Forelimb muscle (tissue), 1 donor: ENCODE measurements around the gene PIK3R4. TPM values are rescaled to one million over a fixed set of nuclear protein-coding genes. Genes with fewer than 3 reads are reported as not detected.

Experiments used
- DNase-seq: peaks from one replicate; pipeline ENCODE4 v3.0.0-alpha.2; 2013; ENCODE audit warnings: low read depth
- polyA plus RNA-seq: library from polyadenylated mRNA; unstranded; fragments of 120-200 nt; gene quantifications from one replicate; pipeline ENCODE4 v1.2.1, GENCODE V29; 2013; ENCODE audit not compliant: insufficient read length

The PIK3R4 gene
- polyA plus RNA-seq, 1 donor = 23.5 TPM

GRCh38 chr3:130640027-130640426 lies 106.6 kb downstream of the PIK3R4 start:
- DNase-seq = no peak

GRCh38 chr3:130636480-130637234 lies 110.0 kb downstream of the PIK3R4 start:
- no peak for DNase-seq

DNA sequence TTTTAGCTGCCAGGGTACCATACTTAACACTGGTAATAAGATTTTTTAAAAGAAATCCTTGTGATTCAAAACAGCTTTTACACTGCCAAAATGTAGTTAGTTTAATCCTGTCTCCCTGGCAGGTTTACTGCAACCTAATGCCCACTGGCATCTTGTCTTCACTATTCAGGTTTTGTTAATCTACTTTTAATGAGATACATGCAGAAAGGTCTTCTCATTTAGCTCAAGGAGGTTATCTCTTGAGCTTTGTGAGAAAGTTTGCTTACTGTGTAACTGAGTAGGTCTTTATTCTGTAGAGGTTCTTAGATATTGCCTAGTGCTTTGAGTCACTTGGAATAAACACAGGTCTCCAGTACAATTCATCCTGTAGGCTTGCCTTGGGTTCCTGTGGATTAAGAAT lies 110.7 kb downstream of the PIK3R4 start:
- DNase-seq = no peak

DNA sequence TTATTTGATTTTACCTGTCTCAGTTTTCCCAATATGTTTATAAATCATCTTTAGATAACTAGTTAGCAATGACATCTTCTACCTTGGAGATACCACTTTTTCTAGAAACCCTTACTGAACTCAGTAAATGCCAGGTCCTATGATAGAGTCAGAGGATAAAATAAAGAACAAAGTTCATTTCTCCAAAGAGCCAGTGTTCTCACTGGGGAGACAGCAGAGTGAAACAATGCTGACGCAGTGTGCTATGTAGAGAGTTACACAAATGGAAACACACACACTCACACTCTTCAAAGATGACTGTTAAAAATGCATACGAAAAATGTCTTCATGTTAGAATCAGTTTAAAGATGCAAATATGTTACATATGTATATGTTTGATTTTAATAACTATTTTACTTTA lies 111.3 kb downstream of the PIK3R4 start:
- DNase-seq = no peak

Other genes with a start within 250 kb of the PIK3R4 start
- 91.6 TPM for gene COL6A6, start 229.7 kb downstream of the PIK3R4 start, polyA plus RNA-seq
- gene ATP2C1, start 147.3 kb upstream of the PIK3R4 start, polyA plus RNA-seq = 59.0 TPM